ENCODE data around the gene HOXA9.
A peak's percentile ranks its signal among the peaks of the same experiment; 100 is the strongest.

Gene HOXA9

GRCh38 chr7:27163288-27164044 is 1.9 kb downstream of the HOXA9 start:
- no peak for DNase-seq

- DNase-seq, result no peak
Observed at GRCh38 chr7:27162561-27163287, 2.6 kb downstream of the HOXA9 start.

GRCh38 chr7:27161721-27162560 is 3.4 kb downstream of the HOXA9 start:
- no peak for DNase-seq

GRCh38 chr7:27161214-27161720 is 4.1 kb downstream of the HOXA9 start:
- no peak for DNase-seq

GRCh38 chr7:27160546-27161213 is 4.7 kb downstream of the HOXA9 start:
- peak; percentile 76 for DNase-seq

- no peak for DNase-seq
Observed at GRCh38 chr7:27160145-27160545, 5.2 kb downstream of the HOXA9 start.

GRCh38 chr7:27159266-27160144 is 5.8 kb downstream of the HOXA9 start:
- DNase-seq, result no peak

- DNase-seq, result no peak
Observed at GRCh38 chr7:27158436-27159265, 6.7 kb downstream of the HOXA9 start.

- DNase-seq, result no peak
Observed at GRCh38 chr7:27157702-27158431, 7.5 kb downstream of the HOXA9 start.

- DNase-seq, result no peak
Observed at GRCh38 chr7:27156916-27157701, 8.2 kb downstream of the HOXA9 start.

GRCh38 chr7:27156508-27156898 is 8.8 kb downstream of the HOXA9 start, which contains the start of gene HOXA7:
Gene HOXA7, minus strand, starts transcription at chr7:27156675. Its CDS starts 130 bp downstream, at chr7:27156545.
- DNase-seq, result no peak

GRCh38 chr7:27155816-27156507 is 9.4 kb downstream of the HOXA9 start:
- DNase-seq, result no peak

- no peak for DNase-seq
Observed at GRCh38 chr7:27154901-27155815, 10.2 kb downstream of the HOXA9 start.

- DNase-seq, result no peak
Observed at GRCh38 chr7:27154369-27154768, 11.0 kb downstream of the HOXA9 start.

- DNase-seq, result no peak
Observed at GRCh38 chr7:27153526-27153925, 11.8 kb downstream of the HOXA9 start.

- no peak for DNase-seq
Observed at GRCh38 chr7:27152816-27153442, 12.4 kb downstream of the HOXA9 start.

All from NCI-H345 (cell line).